SU-DHL-6 (cell line): ENCODE measurements around the gene SCAF1.
"Not testable (repeated sequence)": the region's sequence is repeated elsewhere in the genome, so short reads cannot be mapped to it uniquely, and the experiment has no call there.

ENCODE experiments used
- H2AFZ ChIP-seq: fragments of 200-600 bp; sonication (generic); 2 replicates; pipeline ENCODE4 v1.6.1; 2014; ENCODE audit warnings: low read depth, mild to moderate bottlenecking, moderate library complexity, mixed read lengths, antibody characterized with exemption, low read length; ENCODE audit not compliant: severe bottlenecking
- H3F3A ChIP-seq: fragments of 200-600 bp; shearing (Covaris generic); 2 replicates; pipeline ENCODE4 v1.6.0; 2016; ENCODE audit warnings: antibody characterized with exemption, mild to moderate bottlenecking; ENCODE audit not compliant: insufficient read depth
- H3K27ac ChIP-seq: fragments of 200-600 bp; sonication (generic); 2 replicates; pipeline ENCODE4 v1.5.1; 2016; ENCODE audit warnings: low read depth, mild to moderate bottlenecking, low read length, moderate library complexity, mixed read lengths
- H3K27me3 ChIP-seq: fragments of 200-600 bp; sonication (generic), shearing (Covaris generic); 2 replicates; pipeline ENCODE4 v1.6.0; 2014; ENCODE audit warnings: mild to moderate bottlenecking, low read length
- H3K36me3 ChIP-seq: fragments of 200-600 bp; sonication (generic); 2 replicates; pipeline ENCODE4 v1.6.1; 2014; ENCODE audit warnings: mild to moderate bottlenecking, low read length, mixed read lengths
- H3K4me2 ChIP-seq: fragments of 300-600, 200-600 bp; shearing (Covaris generic), sonication (generic); 2 replicates; pipeline ENCODE4 v1.6.0; 2014; ENCODE audit warnings: low read length, low read depth, mild to moderate bottlenecking; ENCODE audit not compliant: poor library complexity, severe bottlenecking
- H3K4me3 ChIP-seq: fragments of 200-600 bp; sonication (generic); 2 replicates; pipeline ENCODE4 v1.5.1; 2014; ENCODE audit warnings: antibody characterized with exemption, low read length, mild to moderate bottlenecking, mixed read lengths; ENCODE audit not compliant: insufficient read depth, poor library complexity, severe bottlenecking
- H3K79me2 ChIP-seq: fragments of 200-600 bp; sonication (generic); 2 replicates; pipeline ENCODE4 v1.6.1; 2014; ENCODE audit warnings: mild to moderate bottlenecking, low read length, moderate library complexity; ENCODE audit not compliant: insufficient read depth
- H3K9ac ChIP-seq: fragments of 200-600 bp; sonication (generic); 2 replicates; pipeline ENCODE4 v1.7.0; 2014; ENCODE audit warnings: mild to moderate bottlenecking, low read length
- H3K9me2 ChIP-seq: fragments of 200-600 bp; sonication (generic); replicated peaks from 2 replicates; pipeline ENCODE4 v1.6.1; 2014; ENCODE audit warnings: low read length; ENCODE audit not compliant: insufficient read depth
- H3K9me3 ChIP-seq: fragments of 200-600 bp; sonication (generic); 2 replicates; pipeline ENCODE4 v1.6.1; 2014; ENCODE audit warnings: low read length, mixed read lengths; ENCODE audit not compliant: insufficient read depth
- H4K20me1 ChIP-seq: fragments of 200-600 bp; sonication (generic); 2 replicates; pipeline ENCODE4 v1.6.1; 2014; ENCODE audit warnings: low read depth, mild to moderate bottlenecking, antibody characterized with exemption, low read length, moderate library complexity, mixed read lengths
- EZH2phosphoT487 ChIP-seq: fragments of 200-600 bp; sonication (generic), shearing (Covaris generic); conservative IDR thresholded peaks from 2 replicates; pipeline ENCODE4 v1.6.1; 2018; ENCODE audit warnings: mild to moderate bottlenecking, antibody characterized with exemption, low read length, moderate library complexity, mixed read lengths
- TF ChIP-seq, protein P1 (sequence below): fragments of 200-600 bp; sonication (generic); IDR thresholded peaks from one replicate; pipeline ENCODE4 v1.5.1; 2017; ENCODE audit warnings: antibody characterized with exemption, mild to moderate bottlenecking, low read length, moderate library complexity; ENCODE audit not compliant: insufficient read depth, poor library complexity, severe bottlenecking

The SCAF1 gene

DNA sequence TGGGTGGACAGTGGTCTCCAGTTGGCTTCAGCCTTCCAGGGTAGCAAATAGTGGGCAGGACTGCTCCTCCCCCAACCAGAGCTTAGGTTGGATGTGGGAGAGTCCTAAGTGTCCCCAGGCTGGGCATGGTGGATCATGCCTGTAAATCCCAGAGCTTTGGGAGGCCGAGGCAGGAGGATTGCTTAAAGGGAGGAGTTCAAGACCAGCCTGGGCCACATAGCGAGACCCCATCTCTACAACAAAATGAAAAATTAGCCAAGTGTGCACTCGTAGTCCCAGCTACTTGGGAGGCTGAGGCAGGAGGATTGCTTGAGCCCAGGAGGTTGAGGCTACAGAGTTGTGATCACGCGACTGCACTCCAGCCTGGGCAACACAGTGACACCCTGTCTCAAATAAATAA lies 9.4 kb upstream of the SCAF1 start:
- H3K9ac ChIP-seq, result no peak overlapping the region
- TF ChIP-seq, protein P1, sequence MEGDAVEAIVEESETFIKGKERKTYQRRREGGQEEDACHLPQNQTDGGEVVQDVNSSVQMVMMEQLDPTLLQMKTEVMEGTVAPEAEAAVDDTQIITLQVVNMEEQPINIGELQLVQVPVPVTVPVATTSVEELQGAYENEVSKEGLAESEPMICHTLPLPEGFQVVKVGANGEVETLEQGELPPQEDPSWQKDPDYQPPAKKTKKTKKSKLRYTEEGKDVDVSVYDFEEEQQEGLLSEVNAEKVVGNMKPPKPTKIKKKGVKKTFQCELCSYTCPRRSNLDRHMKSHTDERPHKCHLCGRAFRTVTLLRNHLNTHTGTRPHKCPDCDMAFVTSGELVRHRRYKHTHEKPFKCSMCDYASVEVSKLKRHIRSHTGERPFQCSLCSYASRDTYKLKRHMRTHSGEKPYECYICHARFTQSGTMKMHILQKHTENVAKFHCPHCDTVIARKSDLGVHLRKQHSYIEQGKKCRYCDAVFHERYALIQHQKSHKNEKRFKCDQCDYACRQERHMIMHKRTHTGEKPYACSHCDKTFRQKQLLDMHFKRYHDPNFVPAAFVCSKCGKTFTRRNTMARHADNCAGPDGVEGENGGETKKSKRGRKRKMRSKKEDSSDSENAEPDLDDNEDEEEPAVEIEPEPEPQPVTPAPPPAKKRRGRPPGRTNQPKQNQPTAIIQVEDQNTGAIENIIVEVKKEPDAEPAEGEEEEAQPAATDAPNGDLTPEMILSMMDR, result no peak
- TF ChIP-seq EZH2phosphoT487, result no peak
- no peak overlapping the region for H3K4me2 ChIP-seq
- H4K20me1 ChIP-seq, result no peaks in the 10 kb centered on the region
- no peaks in the 10 kb centered on the region for H3F3A ChIP-seq
- no peaks in the 10 kb centered on the region for H3K9me2 ChIP-seq
- no peaks in the 10 kb centered on the region for H3K79me2 ChIP-seq
- H2AFZ ChIP-seq, result no peak overlapping the region
- H3K9me3 ChIP-seq, result no peaks in the 10 kb centered on the region
- no peaks in the 10 kb centered on the region for H3K36me3 ChIP-seq
- H3K27ac ChIP-seq, result no peak overlapping the region
- H3K27me3 ChIP-seq, result no peaks in the 10 kb centered on the region
- H3K4me3 ChIP-seq, result no peak overlapping the region

- not testable (repeated sequence) for H3K9ac ChIP-seq, H3K27me3 ChIP-seq, H2AFZ ChIP-seq, H4K20me1 ChIP-seq, H3K79me2 ChIP-seq, H3K9me2 ChIP-seq, H3K4me2 ChIP-seq, H3K4me3 ChIP-seq, H3K36me3 ChIP-seq, H3K27ac ChIP-seq, H3K9me3 ChIP-seq, H3F3A ChIP-seq
Observed at GRCh38 chr19:49633273-49633672, 8.7 kb upstream of the SCAF1 start.

- no peaks in the 10 kb centered on the region for H4K20me1 ChIP-seq
- no peaks in the 10 kb centered on the region for H3K79me2 ChIP-seq
- TF ChIP-seq, protein P1, result no peak
- TF ChIP-seq EZH2phosphoT487, result no peak
- H2AFZ ChIP-seq, result no peak overlapping the region
- no peak overlapping the region for H3K4me3 ChIP-seq
- H3K27ac ChIP-seq, result no peak overlapping the region
- no peaks in the 10 kb centered on the region for H3K36me3 ChIP-seq
- no peaks in the 10 kb centered on the region for H3K9me3 ChIP-seq
- no peaks in the 10 kb centered on the region for H3K9me2 ChIP-seq
- H3K9ac ChIP-seq, result no peak overlapping the region
- H3K4me2 ChIP-seq, result no peak overlapping the region
- no peaks in the 10 kb centered on the region for H3K27me3 ChIP-seq
- H3F3A ChIP-seq, result 0 out of 2 replicates have a peak, but pooled peaks cover 1% of the 10 kb centered on the region
Observed at GRCh38 chr19:49635530-49636232, 6.3 kb upstream of the SCAF1 start.

- Histone ChIP-seq H3K4me3 (no peak overlapping the region), H3K27ac (no peak overlapping the region), H3K36me3 (no peaks in the 10 kb centered on the region), H3K4me2 (no peak overlapping the region), H3K27me3 (no peaks in the 10 kb centered on the region), H2AFZ (no peak overlapping the region), H3K9me2 (no peaks in the 10 kb centered on the region), H3K9ac (no peak overlapping the region), H4K20me1 (no peaks in the 10 kb centered on the region), H3K9me3 (no peaks in the 10 kb centered on the region), H3F3A (0 out of 2 replicates have a peak, but pooled peaks cover 8% of the 10 kb centered on the region), H3K79me2 (no peaks in the 10 kb centered on the region)
- TF ChIP-seq, protein P1, result no peak
- TF ChIP-seq EZH2phosphoT487, result no peak
Observed at GRCh38 chr19:49636233-49636932, 5.6 kb upstream of the SCAF1 start.
